DMS114 treated with DMSO at 0.1 percent for 48 hours (cell line): ENCODE results near the gene PRH1.

Source experiments
- DNase-seq: peaks from one replicate; lab custom pipeline; 2025; ENCODE audit not compliant: unreplicated experiment; lab: John Stamatoyannopoulos, UW

PRH1 gene

GRCh38 chr12:10842862-10843261 is 41.2 kb downstream of the PRH1 start:
- no peak for DNase-seq

- no peak for DNase-seq
Measured at GRCh38 chr12:10838461-10838860, 45.6 kb downstream of the PRH1 start.
